Measurements from ENCODE around the gene LSAMP.
A peak's percentile ranks its signal among the peaks of the same experiment; 100 is the strongest.

LSAMP gene

GRCh38 chr3:115861166-115861733 is 584.0 kb downstream of the LSAMP start:
- no peak for DNase-seq
- no peaks in the 10 kb centered on the region for H3K36me3 Mint-ChIP-seq (ENCODE audit: low read depth)
- H3K4me3 Mint-ChIP-seq = no peak overlapping the region
- H3K9me3 Mint-ChIP-seq = no peaks in the 10 kb centered on the region
- peak; percentile 32 for TF ChIP-seq CTCF (IDR thresholded peaks at IDR 0.05)
- no peak overlapping the region for H3K27ac Mint-ChIP-seq
- no peaks in the 10 kb centered on the region for H3K27me3 Mint-ChIP-seq (ENCODE audit: low read depth, poor library complexity)
- peaks cover 34% of the 10 kb centered on the region for H3K4me1 Mint-ChIP-seq

GRCh38 chr3:115860766-115861165 is 584.5 kb downstream of the LSAMP start:
- Mint-ChIP-seq H3K27me3 (ENCODE audit: low read depth, poor library complexity) (no peaks in the 10 kb centered on the region), H3K4me3 (no peak overlapping the region), H3K27ac (no peak overlapping the region), H3K9me3 (no peaks in the 10 kb centered on the region), H3K4me1 (peaks cover 34% of the 10 kb centered on the region), H3K36me3 (ENCODE audit: low read depth) (no peaks in the 10 kb centered on the region)
- no peak for TF ChIP-seq CTCF (IDR thresholded peaks at IDR 0.05)
- no peak for DNase-seq

DNA sequence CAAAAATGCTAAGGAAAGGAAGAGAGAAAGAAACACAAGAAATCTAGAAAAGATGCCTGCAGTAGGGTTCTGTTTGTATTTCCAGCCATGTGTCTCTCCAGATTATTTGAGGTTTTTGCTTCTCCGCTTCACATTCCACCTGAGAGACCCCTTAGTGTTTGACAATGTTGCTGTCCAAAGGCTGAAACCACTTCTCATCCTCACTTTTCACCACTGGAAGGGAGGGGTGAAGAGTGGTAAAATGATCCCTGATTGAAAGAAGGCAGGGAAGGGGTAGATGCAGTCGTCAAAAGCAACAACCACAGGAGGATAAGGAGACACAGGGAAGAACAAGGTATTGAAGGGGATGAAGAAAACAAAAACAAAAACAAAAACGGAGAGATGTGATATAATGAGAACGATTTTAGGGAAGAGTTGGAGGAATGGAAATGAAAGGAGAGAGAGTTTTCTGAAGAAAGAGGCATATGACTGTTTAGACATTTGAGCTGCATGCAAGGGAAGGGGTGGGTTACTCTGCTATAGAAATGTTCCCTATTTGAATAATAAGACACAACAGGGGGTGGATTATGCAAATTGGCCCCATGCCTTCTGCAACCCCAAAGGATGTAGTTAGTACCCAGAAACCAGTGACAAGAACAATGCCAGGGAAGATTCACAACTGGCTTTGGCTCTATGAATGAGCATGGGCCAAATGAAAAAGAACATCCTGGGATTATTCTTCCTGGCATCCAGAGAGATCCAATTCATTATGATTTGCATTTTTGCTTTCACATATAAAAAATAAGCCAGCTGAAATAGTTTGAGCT is 586.1 kb downstream of the LSAMP start:
- H3K9me3 Mint-ChIP-seq = no peaks in the 10 kb centered on the region
- peaks cover 3% of the 10 kb centered on the region for H3K27me3 Mint-ChIP-seq (ENCODE audit: low read depth, poor library complexity)
- H3K4me3 Mint-ChIP-seq = no peak overlapping the region
- peak; percentile 10 for DNase-seq
- peaks cover 30% of the 10 kb centered on the region for H3K4me1 Mint-ChIP-seq
- TF ChIP-seq CTCF (IDR thresholded peaks at IDR 0.05) = no peak
- no peak overlapping the region for H3K27ac Mint-ChIP-seq
- H3K36me3 Mint-ChIP-seq (ENCODE audit: low read depth) = no peaks in the 10 kb centered on the region

- TF ChIP-seq CTCF (IDR thresholded peaks at IDR 0.05) = no peak
- peaks cover 19% of the 10 kb centered on the region for H3K4me1 Mint-ChIP-seq
- H3K27ac Mint-ChIP-seq = no peak overlapping the region
- DNase-seq = no peak
- H3K36me3 Mint-ChIP-seq (ENCODE audit: low read depth) = no peaks in the 10 kb centered on the region
- peaks cover 7% of the 10 kb centered on the region for H3K27me3 Mint-ChIP-seq (ENCODE audit: low read depth, poor library complexity)
- H3K9me3 Mint-ChIP-seq = no peaks in the 10 kb centered on the region
- H3K4me3 Mint-ChIP-seq = no peak overlapping the region
Measured at GRCh38 chr3:115857518-115858136, 587.7 kb downstream of the LSAMP start.

- H3K9me3 Mint-ChIP-seq = no peaks in the 10 kb centered on the region
Measured at GRCh38 chr3:115855911-115856310, 589.4 kb downstream of the LSAMP start.

More at GRCh38 chr3:115855911-115856310, 589.4 kb downstream of the LSAMP start:
- Mint-ChIP-seq H3K27me3 (ENCODE audit: low read depth, poor library complexity) (peaks cover 7% of the 10 kb centered on the region), H3K36me3 (ENCODE audit: low read depth) (no peaks in the 10 kb centered on the region), H3K4me1 (peaks cover 5% of the 10 kb centered on the region), H3K27ac (no peak overlapping the region), H3K4me3 (no peak overlapping the region)
- no peak for TF ChIP-seq CTCF (IDR thresholded peaks at IDR 0.05)
- no peak for DNase-seq
